Measurements from ENCODE around the gene LGALS13. TPM values are rescaled to one million over a fixed set of nuclear protein-coding genes. Genes with fewer than 3 reads are reported as not detected.

Gene LGALS13
- total and polyA plus RNA-seq, 8 donors, result not detected

- no peaks in the 10 kb centered on the region for H3K27me3 ChIP-seq
- FAIRE-seq, result no peak
- H3K4me3 ChIP-seq, result no peak overlapping the region
- intact Hi-C loops (cut with DNase I), result loop anchor here in 1 of 3 donors (5.0 kb wide), 1 partner anchor 114 kb away; no protein-coding TSS in a partner anchor
- no peaks in the 10 kb centered on the region for H3K36me3 ChIP-seq
- no peak for TF ChIP-seq CTCF (IDR thresholded peaks at IDR 0.05)
- no peak for DNase-seq
- H3K4me1 ChIP-seq, result no peaks in the 10 kb centered on the region
- peak in 3 of 4 donors; percentile 48 to 89 (median 74) for ATAC-seq
- H3K9me3 ChIP-seq, result no peaks in the 10 kb centered on the region
- no peak overlapping the region for H3K27ac ChIP-seq
- WGBS, 2 donors, result 59 to 61% methylated on average over 5 of the region's 5 CpGs
These were observed 44.3 kb upstream of the LGALS13 start for GRCh38 chr19:39557811-39558623.

GRCh38 chr19:39558624-39559117, 43.7 kb upstream of the LGALS13 start:
- Histone ChIP-seq H3K27ac (no peak overlapping the region), H3K4me3 (no peak overlapping the region), H3K36me3 (no peaks in the 10 kb centered on the region), H3K9me3 (no peaks in the 10 kb centered on the region), H3K27me3 (no peaks in the 10 kb centered on the region), H3K4me1 (no peaks in the 10 kb centered on the region)
- FAIRE-seq (no peak), ATAC-seq (peak in 1 of 4 donors; percentile 40), DNase-seq (no peak)
- no peak for TF ChIP-seq CTCF (IDR thresholded peaks at IDR 0.05)
- intact Hi-C loops (cut with DNase I), result loop anchor here in 1 of 3 donors (5.0 kb wide), 1 partner anchor 114 kb away; no protein-coding TSS in a partner anchor
- WGBS, 2 donors, result 53 to 62% methylated on average over 6 of the region's 6 CpGs

- Histone ChIP-seq H3K36me3 (no peaks in the 10 kb centered on the region), H3K4me3 (no peak overlapping the region), H3K9me3 (no peaks in the 10 kb centered on the region), H3K27ac (no peak overlapping the region), H3K4me1 (no peaks in the 10 kb centered on the region), H3K27me3 (no peaks in the 10 kb centered on the region)
- WGBS, 2 donors, result 68 to 74% methylated on average over 2 of the region's 2 CpGs
- intact Hi-C loops (cut with DNase I), result no loop called here
- ATAC-seq, result no peak
- FAIRE-seq, result no peak
- TF ChIP-seq CTCF (IDR thresholded peaks at IDR 0.05), result no peak
- DNase-seq, result no peak
These were observed 38.9 kb upstream of the LGALS13 start for GRCh38 chr19:39563408-39563807.

GRCh38 chr19:39566064-39566463, 36.3 kb upstream of the LGALS13 start:
- intact Hi-C loops (cut with DNase I), result no loop called here
- Histone ChIP-seq H3K9me3 (no peaks in the 10 kb centered on the region), H3K4me3 (no peak overlapping the region), H3K27me3 (no peaks in the 10 kb centered on the region), H3K27ac (no peak overlapping the region), H3K36me3 (no peaks in the 10 kb centered on the region), H3K4me1 (no peaks in the 10 kb centered on the region)
- ATAC-seq, result no peak
- no peak for FAIRE-seq
- no peak for DNase-seq
- 31 to 42% methylated on average over 3 of the region's 3 CpGs for WGBS, 2 donors
- no peak for TF ChIP-seq CTCF (IDR thresholded peaks at IDR 0.05)

GRCh38 chr19:39568604-39569003, 33.7 kb upstream of the LGALS13 start:
- Histone ChIP-seq H3K36me3 (no peaks in the 10 kb centered on the region), H3K27ac (no peak overlapping the region), H3K9me3 (no peaks in the 10 kb centered on the region), H3K4me1 (no peaks in the 10 kb centered on the region), H3K27me3 (no peaks in the 10 kb centered on the region), H3K4me3 (no peak overlapping the region)
- no peak for TF ChIP-seq CTCF (IDR thresholded peaks at IDR 0.05)
- ATAC-seq (no peak), DNase-seq (no peak), FAIRE-seq (no peak)
- WGBS, 2 donors, result 24 to 42% methylated on average over 3 of the region's 3 CpGs
- intact Hi-C loops (cut with DNase I), result no loop called here

All from pancreas (tissue), 10 donors.